H1 (cell line): ENCODE results near the gene KLHL21. TPM values are rescaled to one million over a fixed set of nuclear protein-coding genes. Genes with fewer than 3 reads are reported as not detected.

Experiments used
- CTCF ChIA-PET: fragments of 300-600 bp; sonication (Branson Sonifier 250); formaldehyde crosslinking; loops from one replicate; lab custom pipeline; 2021; ENCODE audit not compliant: partially characterized antibody; lab: Charles Lee
- POLR2A ChIA-PET: fragments of 300-600 bp; sonication (Branson Sonifier 250); formaldehyde crosslinking; loops from one replicate; lab custom pipeline; 2021; ENCODE audit warnings: inconsistent platforms; ENCODE audit not compliant: partially characterized antibody; lab: Charles Lee
- DNase-seq, 2 experiments: peaks; one replicate each; pipeline versions ENCODE4 v3.0.0 to v3.0.0-alpha.2; 2010 to 2022; ENCODE audit warnings: low spot score in 2 of 2, low read depth in 1 of 2, mixed read lengths in 1 of 2
- FAIRE-seq: peaks from 2 replicates; lab custom pipeline; 2011; peaks lifted over from hg19 to GRCh38; lab: Jason Lieb, UNC
- H2AFZ ChIP-seq: 2 replicates; pipeline ENCODE4 v1.8.1; 2012; ENCODE audit warnings: low read length, inconsistent platforms
- H2AK5ac ChIP-seq: 2 replicates; pipeline ENCODE4 v1.6.1; 2013; ENCODE audit warnings: low read depth, low read length
- H2BK120ac ChIP-seq: replicated peaks from 2 replicates; pipeline ENCODE3; 2013; ENCODE audit warnings: low read depth, low read length, inconsistent platforms
- H2BK12ac ChIP-seq: 2 replicates; pipeline ENCODE4 v1.6.1; 2013; ENCODE audit warnings: low read depth, low read length
- H2BK15ac ChIP-seq: 2 replicates; pipeline ENCODE4 v1.6.1; 2013; ENCODE audit warnings: low read length
- H2BK20ac ChIP-seq: 2 replicates; pipeline ENCODE4 v1.6.1; 2013; ENCODE audit warnings: low read length
- H2BK5ac ChIP-seq: 2 replicates; pipeline ENCODE4 v1.6.1; 2013; ENCODE audit warnings: low read depth, low read length
- H3K14ac ChIP-seq: 2 replicates; pipeline ENCODE4 v1.6.1; 2013; ENCODE audit warnings: inconsistent platforms; ENCODE audit not compliant: insufficient read length
- H3K18ac ChIP-seq: 2 replicates; pipeline ENCODE4 v1.6.1; 2013; ENCODE audit warnings: low read length; ENCODE audit errors: extremely low read depth
- H3K23ac ChIP-seq: 2 replicates; pipeline ENCODE4 v1.6.1; 2013; ENCODE audit warnings: inconsistent platforms; ENCODE audit not compliant: insufficient read length
- H3K23me2 ChIP-seq: 2 replicates; pipeline ENCODE4 v1.6.1; 2013; ENCODE audit warnings: low read depth, low read length
- H3K27ac ChIP-seq: 2 replicates; pipeline ENCODE4 v1.6.1; 2011; ENCODE audit warnings: low read depth, low read length, inconsistent platforms
- H3K27me3 ChIP-seq, 4 experiments: replicated peaks in 1 of 4; 1 replicate in 1 of 4; 2 replicates in 3 of 4; pipeline versions ENCODE4 v1.6.1 to v1.8.1; 2011 to 2013; ENCODE audit warnings: low read length in 3 of 4, mild to moderate bottlenecking in 3 of 4, inconsistent platforms in 2 of 4, mixed read lengths in 2 of 4, moderate library complexity in 1 of 4; ENCODE audit not compliant: control insufficient read depth in 3 of 4, insufficient read depth in 3 of 4; ENCODE audit errors: extremely low read depth in 1 of 4
- H3K36me3 ChIP-seq, 4 experiments: 2 replicates each; pipeline versions ENCODE4 v1.6.1 to v1.8.1; 2011 to 2013; ENCODE audit warnings: mild to moderate bottlenecking in 4 of 4, low read length in 3 of 4, moderate library complexity in 2 of 4, control low read depth in 1 of 4, inconsistent platforms in 1 of 4; ENCODE audit not compliant: insufficient read depth in 4 of 4, control insufficient read depth in 2 of 4
- H3K4ac ChIP-seq: replicated peaks from 2 replicates; pipeline ENCODE3; 2013; ENCODE audit warnings: low read length, low read depth, mixed read lengths, inconsistent platforms; ENCODE audit not compliant: insufficient read length
- H3K4me1 ChIP-seq, 4 experiments: replicated peaks in 1 of 4; 1 replicate in 1 of 4; 2 replicates in 3 of 4; pipeline versions ENCODE4 v1.6.1 to v1.8.1; 2011 to 2013; ENCODE audit warnings: low read length in 3 of 4, inconsistent platforms in 2 of 4, mixed read lengths in 1 of 4; ENCODE audit not compliant: insufficient read depth in 4 of 4, control insufficient read depth in 3 of 4
- H3K4me2 ChIP-seq, 2 experiments: 2 replicates each; pipeline versions ENCODE4 v1.6.1 to v1.8.1; 2011 to 2013; ENCODE audit warnings: low read depth in 2 of 2, low read length in 2 of 2, control low read depth in 1 of 2, inconsistent platforms in 1 of 2, mild to moderate bottlenecking in 1 of 2; ENCODE audit not compliant: insufficient read depth in 1 of 2
- H3K4me3 ChIP-seq, 4 experiments: fragments of 200-600, 300-600 bp in 1 of 4; sonication (generic), shearing (Covaris generic), sonication (Bioruptor Twin) in 1 of 4; 2 replicates each; pipeline versions ENCODE4 v1.5.1 to v1.8.1; 2011 to 2016; ENCODE audit warnings: low read length in 4 of 4, low read depth in 3 of 4, control low read depth in 2 of 4, inconsistent platforms in 2 of 4, mild to moderate bottlenecking in 2 of 4, mixed read lengths in 1 of 4, moderate library complexity in 1 of 4; ENCODE audit not compliant: insufficient read depth in 2 of 4; ENCODE audit errors: extremely low read depth in 1 of 4
- H3K56ac ChIP-seq: replicated peaks from 2 replicates; pipeline ENCODE3; 2013; ENCODE audit warnings: low read depth, mild to moderate bottlenecking, mixed read lengths, low read length, inconsistent platforms; ENCODE audit not compliant: insufficient read length
- H3K79me1 ChIP-seq: 2 replicates; pipeline ENCODE4 v1.6.1; 2013; ENCODE audit warnings: low read depth, low read length, control low read depth
- H3K79me2 ChIP-seq, 2 experiments: 2 replicates each; pipeline versions ENCODE4 v1.6.1 to v1.8.1; 2012 to 2013; ENCODE audit warnings: low read length in 2 of 2, mild to moderate bottlenecking in 2 of 2, inconsistent platforms in 1 of 2; ENCODE audit not compliant: insufficient read depth in 2 of 2, control insufficient read depth in 1 of 2
- H3K9ac ChIP-seq, 4 experiments: replicated peaks in 1 of 4; 1 replicate in 1 of 4; 2 replicates in 3 of 4; pipeline versions ENCODE4 v1.6.1 to v1.8.1; 2011 to 2013; ENCODE audit warnings: low read depth in 3 of 4, low read length in 3 of 4, control low read depth in 2 of 4, mild to moderate bottlenecking in 2 of 4, moderate library complexity in 2 of 4, inconsistent platforms in 1 of 4; ENCODE audit errors: extremely low read depth in 1 of 4
- H3K9me3 ChIP-seq, 2 experiments: 2 replicates each; pipeline versions ENCODE4 v1.6.1 to v1.8.1; 2012 to 2013; ENCODE audit warnings: mild to moderate bottlenecking in 2 of 2, moderate library complexity in 2 of 2, control low read depth in 1 of 2, inconsistent platforms in 1 of 2, low read depth in 1 of 2, low read length in 1 of 2, mixed read lengths in 1 of 2; ENCODE audit not compliant: insufficient read depth in 2 of 2
- H4K20me1 ChIP-seq, 2 experiments: replicated peaks in 1 of 2; 2 replicates each; pipeline versions ENCODE3 to v1.8.1; 2011 to 2013; ENCODE audit warnings: inconsistent platforms in 2 of 2, low read length in 2 of 2, mild to moderate bottlenecking in 1 of 2; ENCODE audit not compliant: insufficient read depth in 2 of 2, control insufficient read depth in 1 of 2
- H4K5ac ChIP-seq: 2 replicates; pipeline ENCODE4 v1.6.1; 2013; ENCODE audit warnings: low read length, low read depth, mixed read lengths, inconsistent platforms; ENCODE audit not compliant: insufficient read length
- H4K8ac ChIP-seq: 2 replicates; pipeline ENCODE4 v1.8.0; 2013; ENCODE audit warnings: mild to moderate bottlenecking, moderate library complexity, low read length, inconsistent platforms; ENCODE audit not compliant: insufficient read depth; ENCODE audit errors: extremely low read depth
- H4K91ac ChIP-seq: replicated peaks from 2 replicates; pipeline ENCODE3; 2013; ENCODE audit warnings: low read length, mixed read lengths, inconsistent platforms; ENCODE audit not compliant: insufficient read length
- EP300 ChIP-seq, 2 experiments: IDR thresholded peaks; 1 replicate in 1 of 2; 2 replicates in 1 of 2; pipeline ENCODE4 v1.6.1; 2011 to 2012; ENCODE audit warnings: low read depth in 2 of 2, low read length in 2 of 2, mild to moderate bottlenecking in 2 of 2, borderline replicate concordance in 1 of 2, inconsistent platforms in 1 of 2, moderate library complexity in 1 of 2
- WGBS, 2 experiments: shearing (Covaris generic) in 1 of 2; methylation state at CpG; one replicate each; pipeline versions ENCODE4 v1.1.6 to v1.1.7; 2013 to 2015; ENCODE audit warnings: low lambda C conversion rate in 2 of 2, mixed read lengths in 2 of 2, inconsistent platforms in 1 of 2, low coverage in 1 of 2, missing lambda C conversion rate in 1 of 2; ENCODE audit not compliant: insufficient replicate concordance in 2 of 2, insufficient coverage in 1 of 2, insufficient read length in 1 of 2; ENCODE audit errors: extremely low coverage in 1 of 2, missing lambda C conversion rate in 1 of 2; 5-methylcytosine and 5-hydroxymethylcytosine counted together
- polyA plus RNA-seq, 7 experiments: library from polyadenylated mRNA; depleted of rRNA in 3 of 7; stranded (reverse) in 5 of 7; unstranded in 2 of 7; fragments of >200 nt in 5 of 7; fragments of 200-250 nt in 2 of 7; gene quantifications; 1 replicate in 5 of 7; 2 replicates in 1 of 7; 4 replicates in 1 of 7; pipeline versions ENCODE4 v1.2.1 to v1.2.3, GENCODE V29; 2011 to 2013; ENCODE audit warnings: missing spikeins in 2 of 7, mixed read lengths in 2 of 7
- total RNA-seq: library from RNA; stranded (reverse); fragmentation: NEBNext Ultra II Directional; extraction: Animal tissue kit (Norgen Biotek cat#: 25700); gene quantifications from 2 replicates; pipeline ENCODE4 v1.2.1, GENCODE V29; 2021

KLHL21 gene
- total and polyA plus RNA-seq, 2 of the 8 experiments (the other 6 are each of a cell fraction or from before 2014, with no cell fraction given), result 11.9 to 22.3 TPM

DNA sequence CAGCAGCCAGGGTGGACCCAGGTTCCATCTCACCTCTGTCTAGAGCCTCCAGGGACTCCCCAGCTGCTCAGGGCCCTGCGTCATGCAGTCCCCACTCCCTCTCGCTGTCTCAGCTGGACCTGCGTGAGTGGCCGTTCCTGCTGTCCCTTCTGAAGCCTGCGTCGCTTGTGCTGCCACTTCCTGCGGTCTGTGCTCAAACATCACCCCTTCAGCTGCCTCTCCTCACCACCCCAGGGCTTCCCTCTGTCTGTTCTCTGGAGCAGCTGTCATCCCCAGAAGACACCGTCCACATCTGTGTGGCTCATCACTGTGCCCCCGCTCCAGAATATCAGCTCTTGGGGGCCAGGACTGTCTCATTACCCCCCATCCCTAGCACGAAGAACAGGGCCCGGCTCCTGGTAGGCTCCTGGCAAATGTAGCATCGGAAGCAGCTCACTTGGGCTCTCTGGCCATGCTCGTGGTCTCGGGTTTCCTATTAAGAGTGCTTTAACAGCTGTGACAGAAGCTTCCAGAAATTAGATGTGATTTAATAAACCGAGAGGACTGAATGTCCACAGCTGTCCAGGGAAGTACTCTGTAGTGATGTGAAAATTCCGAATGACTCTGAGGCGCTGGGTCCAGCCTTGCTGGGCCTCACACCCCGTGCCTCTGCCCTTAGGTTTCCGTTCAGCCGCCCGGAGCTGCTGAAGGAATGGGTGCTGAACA is 25.3 kb upstream of the KLHL21 start:
- Histone ChIP-seq H2BK5ac (peak overlapping the region; percentile 44; the same call in 1 of the 2 replicates), H2BK120ac (no peak overlapping the region), H3K27me3 (no peaks in the 10 kb centered on the region), H3K4me2 (no peak overlapping the region), H3K36me3 (peaks cover 0 to 27% (median 3%) of the 10 kb centered on the region in 4 experiments; a peak in 5 of 8 replicates), H3K4me1 (0 out of 7 replicates have a peak, but pooled peaks cover 0 to 2% (median 0%) of the 10 kb centered on the region in 4 experiments), H3K14ac (no peak overlapping the region), H2AFZ (no peak overlapping the region), H3K79me1 (peaks cover 2% of the 10 kb centered on the region; the same call in 1 of the 2 replicates), H3K79me2 (peaks cover 0 to 13% of the 10 kb centered on the region in 2 experiments; a peak in 3 of 4 replicates), H2BK12ac (no peak overlapping the region), H4K20me1 (peaks cover 5 to 14% of the 10 kb centered on the region in 2 experiments), H3K23me2 (no peaks in the 10 kb centered on the region; the same call in 1 of the 2 replicates), H4K5ac (no peak overlapping the region), H3K9ac (peak overlapping the region in 1 of 4 experiments; percentile 18; a peak in 1 of 7 replicates), H4K8ac (no peak overlapping the region; the same call in 1 of the 2 replicates), H2AK5ac (no peak overlapping the region), H2BK20ac (no peak overlapping the region), H2BK15ac (no peak overlapping the region), H3K4me3 (no peak overlapping the region), H3K23ac (no peak overlapping the region), H3K9me3 (no peaks in the 10 kb centered on the region), H3K56ac (no peak overlapping the region), H3K4ac (no peak overlapping the region), H3K27ac (no peak overlapping the region), H4K91ac (no peak overlapping the region), H3K18ac (no peak overlapping the region)
- 91% methylated on average over 21 of the region's 21 CpGs; no CpG with 5 or more reads in 1 of the 2 experiments for WGBS, 2 experiments
- ChIA-PET CTCF (interaction anchor here (0.8 to 2.7 kb wide), 5 partner anchors 9 to 30 kb away, joined by 3 to 10 read pairs (median 3); no protein-coding TSS in a partner anchor), POLR2A (interaction anchor here (0.8 to 14.3 kb wide), 2 partner anchors 10 to 28 kb away, joined by 3 to 175 read pairs; partner anchors contain the start of gene KLHL21)
- no peak for FAIRE-seq
- no peak for DNase-seq
- TF ChIP-seq EP300 (IDR thresholded peaks at IDR 0.05; ENCODE audit: borderline replicate concordance in 1 of 2, low read depth in 2 of 2, low read length in 2 of 2), result no peak
